Nephron (organoid): ENCODE results near the gene SKIC8.

Source experiments
- H3K27ac Mint-ChIP-seq, 3 experiments: 2 replicates each; pipeline ENCODE4 v1.8.0; 2020; ENCODE audit warnings: mixed read lengths in 3 of 3, mild to moderate bottlenecking in 2 of 3, moderate library complexity in 1 of 3
- H3K27me3 Mint-ChIP-seq: 2 replicates; pipeline ENCODE4 v1.8.0; 2021; ENCODE audit warnings: low read depth, mild to moderate bottlenecking, moderate library complexity, mixed read lengths
- H3K36me3 Mint-ChIP-seq: 2 replicates; pipeline ENCODE4 v1.8.0; 2020; ENCODE audit warnings: low read depth, mixed read lengths
- H3K4me1 Mint-ChIP-seq: 2 replicates; pipeline ENCODE4 v1.8.0; 2020; ENCODE audit warnings: mixed read lengths
- H3K4me3 Mint-ChIP-seq, 3 experiments: 2 replicates each; pipeline ENCODE4 v1.8.0; 2020; ENCODE audit warnings: mild to moderate bottlenecking in 3 of 3, mixed read lengths in 3 of 3, moderate library complexity in 2 of 3
- H3K9me3 Mint-ChIP-seq: 2 replicates; pipeline ENCODE4 v1.8.0; 2020; ENCODE audit warnings: mixed read lengths
- CTCF ChIP-seq, 3 experiments: fragments of 200-600 bp; sonication (generic); IDR thresholded peaks; one replicate each; pipeline ENCODE4 v1.5.0; 2021; ENCODE audit warnings: antibody characterized with exemption in 3 of 3; ENCODE audit not compliant: unreplicated experiment in 3 of 3

Gene SKIC8

DNA sequence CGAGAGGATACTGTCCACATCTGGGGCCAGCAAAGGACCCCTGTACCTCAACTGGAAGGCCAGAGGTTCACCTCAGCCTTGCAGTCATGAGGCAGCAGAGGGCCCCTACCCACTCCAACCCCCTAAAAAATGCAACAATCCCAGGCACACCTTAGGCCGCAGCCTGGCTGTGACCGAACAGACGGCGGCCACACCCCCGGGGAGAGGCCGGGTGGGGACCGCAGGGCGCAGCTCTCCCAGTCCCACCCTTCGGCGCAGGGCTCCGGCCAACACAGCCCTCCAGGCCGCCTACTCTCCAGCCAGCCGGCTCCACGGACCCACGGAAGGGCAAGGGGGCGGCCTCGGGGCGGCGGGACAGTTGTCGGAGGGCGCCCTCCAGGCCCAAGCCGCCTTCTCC lies 35.5 kb downstream of the SKIC8 start:
- Mint-ChIP-seq H3K9me3 (no peaks in the 10 kb centered on the region), H3K27me3 (peaks cover 7% of the 10 kb centered on the region), H3K36me3 (no peaks in the 10 kb centered on the region), H3K27ac (no peak overlapping the region), H3K4me3 (no peak overlapping the region), H3K4me1 (peaks cover 25% of the 10 kb centered on the region)
- no peak for TF ChIP-seq CTCF (IDR thresholded peaks at IDR 0.05; ENCODE audit: unreplicated experiment in 3 of 3)

- H3K4me3 Mint-ChIP-seq, result no peak overlapping the region
Measured at GRCh38 chr15:78263351-78263781, 36.0 kb downstream of the SKIC8 start.

DNA sequence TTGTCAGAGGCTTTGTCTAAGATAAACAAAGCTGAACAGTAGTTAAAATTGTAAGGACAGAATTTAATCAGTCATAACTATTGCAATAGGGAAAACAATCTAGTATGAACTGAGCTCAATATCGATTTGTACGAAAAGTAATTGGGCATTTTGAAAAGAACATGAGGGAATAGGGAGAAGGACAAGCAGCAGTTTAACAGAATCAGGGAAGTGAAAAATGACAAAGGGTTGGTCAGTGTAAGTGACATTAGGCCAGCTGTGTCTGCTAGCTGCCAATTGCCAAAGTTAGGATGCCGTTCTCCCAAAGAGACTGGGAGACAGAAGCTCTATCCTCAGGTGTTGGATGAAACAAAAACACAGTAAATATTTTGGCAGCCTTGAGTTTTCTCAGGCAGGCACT lies 38.3 kb downstream of the SKIC8 start:
- peaks cover 21% of the 10 kb centered on the region for H3K4me1 Mint-ChIP-seq
- H3K4me3 Mint-ChIP-seq, result no peak overlapping the region
- H3K27me3 Mint-ChIP-seq, result no peaks in the 10 kb centered on the region

More at GRCh38 chr15:78263351-78263781, 36.0 kb downstream of the SKIC8 start:
- TF ChIP-seq CTCF (IDR thresholded peaks at IDR 0.05; ENCODE audit: unreplicated experiment in 3 of 3), result no peak
- Mint-ChIP-seq H3K9me3 (no peaks in the 10 kb centered on the region), H3K4me1 (peaks cover 28% of the 10 kb centered on the region), H3K36me3 (no peaks in the 10 kb centered on the region), H3K27me3 (peaks cover 6% of the 10 kb centered on the region), H3K27ac (no peak overlapping the region)

GRCh38 chr15:78260489-78260888 lies 38.9 kb downstream of the SKIC8 start:
- Mint-ChIP-seq H3K36me3 (no peaks in the 10 kb centered on the region), H3K27ac (peak overlapping the region in 1 of 3 experiments; percentile 14), H3K9me3 (no peaks in the 10 kb centered on the region), H3K4me1 (peaks cover 15% of the 10 kb centered on the region), H3K27me3 (no peaks in the 10 kb centered on the region), H3K4me3 (no peak overlapping the region)
- TF ChIP-seq CTCF (IDR thresholded peaks at IDR 0.05; ENCODE audit: unreplicated experiment in 3 of 3), result no peak

More for the DNA sequence above, 38.3 kb downstream of the SKIC8 start:
- no peaks in the 10 kb centered on the region for H3K36me3 Mint-ChIP-seq
- no peak overlapping the region for H3K27ac Mint-ChIP-seq
- H3K9me3 Mint-ChIP-seq, result no peaks in the 10 kb centered on the region
- no peak for TF ChIP-seq CTCF (IDR thresholded peaks at IDR 0.05; ENCODE audit: unreplicated experiment in 3 of 3)

DNA sequence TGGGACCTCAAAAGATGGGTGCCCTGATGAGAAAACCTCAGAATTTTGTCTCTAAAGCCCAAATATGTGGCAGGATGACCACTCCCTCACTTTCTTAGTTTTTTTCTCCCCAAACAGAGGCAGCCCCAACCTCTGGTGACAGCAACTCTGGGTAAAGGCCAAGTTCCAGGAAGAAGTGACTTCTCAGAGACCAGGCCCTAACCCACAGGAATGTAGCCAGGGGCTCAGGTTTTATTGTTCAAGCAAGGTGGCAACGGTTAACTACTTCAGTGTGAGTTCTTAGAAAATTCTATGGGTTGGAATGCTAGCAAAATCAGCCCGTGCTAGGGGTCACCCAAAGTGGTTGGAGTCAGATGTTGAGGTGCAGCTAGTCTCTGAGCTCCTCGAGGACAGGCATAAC lies 40.2 kb downstream of the SKIC8 start:
- Mint-ChIP-seq H3K9me3 (no peaks in the 10 kb centered on the region), H3K27me3 (peaks cover 1% of the 10 kb centered on the region), H3K27ac (no peak overlapping the region), H3K4me3 (no peak overlapping the region), H3K4me1 (peaks cover 15% of the 10 kb centered on the region), H3K36me3 (no peaks in the 10 kb centered on the region)
- TF ChIP-seq CTCF (IDR thresholded peaks at IDR 0.05; ENCODE audit: unreplicated experiment in 3 of 3), result no peak

DNA sequence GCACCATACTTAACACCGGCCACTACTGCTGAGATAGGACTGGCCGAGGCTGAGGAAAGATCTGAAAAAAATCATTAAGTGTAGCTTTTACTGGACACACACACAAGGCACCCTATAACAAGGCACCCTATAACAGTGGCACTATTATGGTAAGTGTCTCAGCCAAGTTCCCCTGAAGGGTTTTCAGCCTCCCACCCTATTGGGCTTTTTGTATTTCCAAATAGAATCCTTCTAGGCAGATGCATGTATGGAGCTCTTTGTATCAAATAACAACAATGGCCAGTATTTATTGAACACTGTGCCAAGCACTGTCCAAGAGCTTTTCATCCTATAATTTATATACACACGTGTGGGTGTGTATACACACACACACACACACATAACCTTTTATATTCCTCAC lies 41.7 kb downstream of the SKIC8 start:
- no peak for TF ChIP-seq CTCF (IDR thresholded peaks at IDR 0.05; ENCODE audit: unreplicated experiment in 3 of 3)
- H3K36me3 Mint-ChIP-seq, result no peaks in the 10 kb centered on the region
- H3K27me3 Mint-ChIP-seq, result peaks cover 3% of the 10 kb centered on the region

More for the DNA sequence above, 41.7 kb downstream of the SKIC8 start:
- Mint-ChIP-seq H3K4me3 (no peak overlapping the region), H3K27ac (no peak overlapping the region), H3K9me3 (no peaks in the 10 kb centered on the region), H3K4me1 (peaks cover 15% of the 10 kb centered on the region)
